Stomach (tissue), 9 donors: ENCODE data around the gene ACOT9. TPM values are rescaled to one million over a fixed set of nuclear protein-coding genes. Genes with fewer than 3 reads are reported as not detected.
"Not testable (repeated sequence)": the region's sequence is repeated elsewhere in the genome, so short reads cannot be mapped to it uniquely, and the experiment has no call there.

Experiments used
- DNase-seq, 2 donors: peaks; one replicate each; pipeline versions ENCODE4 v3.0.0 to v3.0.0-alpha.2; 2013 to 2019
- H3K27ac ChIP-seq, 5 donors: fragments of 200-600 bp in 4 of 5; sonication (generic) in 4 of 5; one replicate each; pipeline ENCODE4 v1.5.1; 2013 to 2019; ENCODE audit warnings: mild to moderate bottlenecking in 1 of 5, moderate library complexity in 1 of 5
- H3K27me3 ChIP-seq, 3 donors: fragments of 200-600 bp; sonication (generic); one replicate each; pipeline ENCODE4 v1.5.1; 2017 to 2019; ENCODE audit warnings: mixed run types in 1 of 3
- H3K36me3 ChIP-seq, 4 donors: fragments of 200-600 bp; sonication (generic); 1 replicate in 3 of 4; 2 replicates in 1 of 4; pipeline ENCODE4 v1.5.1; 2016 to 2019
- H3K4me1 ChIP-seq, 4 donors: fragments of 200-600 bp; sonication (generic); one replicate each; pipeline ENCODE4 v1.5.1; 2016 to 2019
- H3K4me3 ChIP-seq, 4 donors: fragments of 200-600 bp; sonication (generic) in 3 of 4; one replicate each; pipeline ENCODE4 v1.5.1; 2016 to 2019; ENCODE audit warnings: mild to moderate bottlenecking in 1 of 4
- H3K9me3 ChIP-seq, 4 donors: fragments of 200-600 bp; sonication (generic); one replicate each; pipeline ENCODE4 v1.5.1; 2016 to 2019
- EP300 ChIP-seq: sonication (generic); formaldehyde crosslinking; IDR thresholded peaks from one replicate; pipeline ENCODE4 v1.6.1; 2017; ENCODE audit warnings: antibody characterized with exemption
- POLR2A ChIP-seq, 4 donors: fragments of 450-650 bp; IDR thresholded peaks; one replicate each; pipeline ENCODE4 v1.6.1; 2016; ENCODE audit warnings: antibody characterized with exemption in 4 of 4, control low read depth in 2 of 4, mild to moderate bottlenecking in 1 of 4, moderate library complexity in 1 of 4
- POLR2AphosphoS5 ChIP-seq, 3 donors: sonication (generic); formaldehyde crosslinking; IDR thresholded peaks; one replicate each; pipeline ENCODE4 v1.6.1; 2016; ENCODE audit warnings: antibody characterized with exemption in 3 of 3
- WGBS, 5 donors: extraction: QIAGEN DNeasy Blood & Tissue Kit in 3 of 5; methylation state at CpG; one replicate each; pipeline versions ENCODE4 v1.1.5 to v1.1.7; 2013 to 2018; 5-methylcytosine and 5-hydroxymethylcytosine counted together
- intact Hi-C: fragments of 100-400 bp; cut with DNase I; formaldehyde crosslinking; loops from one replicate; pipeline ENCODE4 v1.15.1; 2023; ENCODE audit warnings: low total_unique reads
- polyA plus RNA-seq, 3 donors: library from polyadenylated mRNA; stranded (reverse); fragments of 200-250 nt; gene quantifications; one replicate each; pipeline ENCODE4 v1.2.3, GENCODE V29; 2013
- total RNA-seq, 5 donors: library from RNA; depleted of rRNA; stranded (reverse); fragments of >200 nt; gene quantifications; one replicate each; pipeline versions ENCODE4 v1.1.0 to v1.2.3, GENCODE V29; 2014 to 2016
- TF ChIP-seq, protein P1 (sequence below), 7 experiments: fragments of 450-650 bp in 4 of 7; fragments of 200-600 bp in 3 of 7; sonication (generic) in 3 of 7; IDR thresholded peaks; one replicate each; pipeline ENCODE4 v1.5.1; 2016 to 2019; ENCODE audit warnings: antibody characterized with exemption in 7 of 7, control low read depth in 2 of 7, mild to moderate bottlenecking in 1 of 7
- donor health status: healthy with polysubstance abuse.
- donor health status: Bipolar disorder and iron deficiency.
- donor health status: healthy.

Gene ACOT9
- total and polyA plus RNA-seq, 8 donors = 5.4 to 62.6 (median 23.2) TPM

GRCh38 chrX:23692166-23692565 is 50.9 kb downstream of the ACOT9 start:
- intact Hi-C loops = loop anchor here (10.0 kb wide), 1 partner anchor 213 kb away; the partner anchor contains the start of genes APOO and CXorf58
- Histone ChIP-seq H3K36me3 (peaks cover 0 to under 1% (median 0%) of the 10 kb centered on the region in 4 donors), H3K27me3 (no peaks in the 10 kb centered on the region), H3K9me3 (no peaks in the 10 kb centered on the region), H3K4me3 (no peak overlapping the region), H3K27ac (no peak overlapping the region), H3K4me1 (peaks cover 0 to 7% (median 0%) of the 10 kb centered on the region in 4 donors)
- TF ChIP-seq, protein P1, sequence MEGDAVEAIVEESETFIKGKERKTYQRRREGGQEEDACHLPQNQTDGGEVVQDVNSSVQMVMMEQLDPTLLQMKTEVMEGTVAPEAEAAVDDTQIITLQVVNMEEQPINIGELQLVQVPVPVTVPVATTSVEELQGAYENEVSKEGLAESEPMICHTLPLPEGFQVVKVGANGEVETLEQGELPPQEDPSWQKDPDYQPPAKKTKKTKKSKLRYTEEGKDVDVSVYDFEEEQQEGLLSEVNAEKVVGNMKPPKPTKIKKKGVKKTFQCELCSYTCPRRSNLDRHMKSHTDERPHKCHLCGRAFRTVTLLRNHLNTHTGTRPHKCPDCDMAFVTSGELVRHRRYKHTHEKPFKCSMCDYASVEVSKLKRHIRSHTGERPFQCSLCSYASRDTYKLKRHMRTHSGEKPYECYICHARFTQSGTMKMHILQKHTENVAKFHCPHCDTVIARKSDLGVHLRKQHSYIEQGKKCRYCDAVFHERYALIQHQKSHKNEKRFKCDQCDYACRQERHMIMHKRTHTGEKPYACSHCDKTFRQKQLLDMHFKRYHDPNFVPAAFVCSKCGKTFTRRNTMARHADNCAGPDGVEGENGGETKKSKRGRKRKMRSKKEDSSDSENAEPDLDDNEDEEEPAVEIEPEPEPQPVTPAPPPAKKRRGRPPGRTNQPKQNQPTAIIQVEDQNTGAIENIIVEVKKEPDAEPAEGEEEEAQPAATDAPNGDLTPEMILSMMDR (IDR thresholded peaks at IDR 0.05) = no peak
- TF ChIP-seq EP300 (no peak), POLR2AphosphoS5 (IDR thresholded peaks at IDR 0.05) (no peak), POLR2A (IDR thresholded peaks at IDR 0.05) (no peak)
- no peak for DNase-seq
- 65 to 74% (median 73%) methylated on average over 8 of the region's 8 CpGs for WGBS, 5 donors

DNA sequence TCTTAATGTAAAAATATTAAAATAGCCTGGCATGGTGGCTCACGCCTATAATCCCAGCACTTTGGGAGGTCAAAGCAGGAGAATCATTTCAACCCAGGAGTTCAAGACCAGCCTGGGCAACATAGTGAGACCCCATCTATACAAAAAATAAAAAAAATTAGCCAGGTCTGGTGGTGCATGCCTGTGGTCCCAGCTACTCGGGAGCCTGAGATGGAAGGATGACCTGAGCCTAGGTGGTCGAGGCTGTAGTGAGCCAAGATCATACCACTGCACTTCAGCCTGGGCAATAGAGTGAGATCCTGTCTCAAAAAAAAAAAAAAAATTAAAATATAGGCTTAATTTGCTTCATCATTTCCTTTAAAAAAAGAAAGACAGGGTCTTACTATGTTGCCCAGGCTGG is 66.6 kb downstream of the ACOT9 start:
- DNase-seq, intact Hi-C loops, H3K4me1 ChIP-seq, H3K27me3 ChIP-seq, H3K4me3 ChIP-seq, H3K9me3 ChIP-seq, H3K27ac ChIP-seq: not testable (repeated sequence)
- 73 to 97% (median 96%) methylated on average over 3 of the region's 3 CpGs for WGBS, 5 donors
- H3K36me3 ChIP-seq = peaks cover 0 to 50% (median 37%) of the 10 kb centered on the region in 4 donors

DNA sequence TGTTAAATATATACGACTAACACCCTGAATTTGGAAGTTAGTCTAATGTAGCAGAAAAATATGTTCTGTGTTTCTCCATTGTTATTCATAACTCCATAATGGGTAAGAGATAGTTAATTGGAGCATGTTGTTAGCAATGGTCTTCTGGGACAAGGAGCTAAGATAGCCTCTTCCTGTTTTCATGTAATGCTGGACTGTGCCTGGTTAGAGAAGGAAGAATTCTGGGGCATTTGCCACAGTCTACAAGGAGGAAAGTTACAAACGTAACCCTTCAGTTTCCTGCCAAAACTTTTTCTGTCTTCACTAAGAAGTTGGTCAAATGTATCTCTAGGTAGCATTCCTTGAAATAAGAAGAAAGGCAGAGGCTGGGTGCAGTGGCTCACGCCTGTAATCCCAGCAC is 70.0 kb downstream of the ACOT9 start:
- H3K27ac ChIP-seq = no peak overlapping the region
- no peak for DNase-seq
- 59 to 86% (median 71%) methylated on average over 3 of the region's 3 CpGs for WGBS, 5 donors
- peaks cover 0 to 10% (median 0%) of the 10 kb centered on the region in 4 donors for H3K4me1 ChIP-seq
- intact Hi-C loops = no loop called here
- no peak overlapping the region for H3K4me3 ChIP-seq
- TF ChIP-seq, protein P1 (IDR thresholded peaks at IDR 0.05) = no peak
- TF ChIP-seq POLR2AphosphoS5 (IDR thresholded peaks at IDR 0.05) (no peak), EP300 (no peak), POLR2A (IDR thresholded peaks at IDR 0.05) (no peak)
- no peaks in the 10 kb centered on the region for H3K27me3 ChIP-seq
- no peaks in the 10 kb centered on the region for H3K9me3 ChIP-seq
- H3K36me3 ChIP-seq = peaks cover 0 to 36% (median 24%) of the 10 kb centered on the region in 4 donors

- TF ChIP-seq POLR2A (IDR thresholded peaks at IDR 0.05) (no peak), POLR2AphosphoS5 (IDR thresholded peaks at IDR 0.05) (no peak), EP300 (no peak)
- TF ChIP-seq, protein P1 (IDR thresholded peaks at IDR 0.05) = no peak
- no peak overlapping the region for H3K4me3 ChIP-seq
- intact Hi-C loops = no loop called here
Measured at GRCh38 chrX:23670528-23670927, 72.5 kb downstream of the ACOT9 start.

DNA sequence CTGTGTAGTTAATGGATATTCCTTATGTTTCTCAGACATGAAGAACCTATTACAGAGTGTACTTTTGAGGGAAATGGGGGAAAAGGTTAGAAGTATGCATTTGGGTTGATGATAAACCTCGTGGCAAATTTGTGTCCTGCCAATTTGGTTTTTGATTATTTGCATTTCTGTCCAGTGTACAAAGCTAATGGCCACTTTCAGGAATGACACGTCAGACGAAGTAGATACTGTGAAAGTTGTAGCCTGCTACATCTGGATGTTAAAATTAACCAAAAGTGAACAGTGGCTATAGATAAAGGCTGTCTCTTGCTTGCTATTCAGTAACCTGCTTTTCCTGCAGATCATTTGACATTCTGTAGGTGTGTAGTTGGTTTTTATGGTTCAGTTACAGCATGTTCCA is 74.7 kb downstream of the ACOT9 start:
- DNase-seq = peak in 1 of 2 donors; percentile 12
- H3K27ac ChIP-seq = peak overlapping the region in 2 of 5 donors; percentile 79 to 86
- TF ChIP-seq POLR2AphosphoS5 (IDR thresholded peaks at IDR 0.05) = no peak
- TF ChIP-seq, protein P1 (IDR thresholded peaks at IDR 0.05) = no peak
- TF ChIP-seq POLR2A (IDR thresholded peaks at IDR 0.05) = no peak
- no peak for TF ChIP-seq EP300
- intact Hi-C loops = no loop called here
- peaks cover 0 to 6% (median 2%) of the 10 kb centered on the region in 4 donors for H3K9me3 ChIP-seq
- peaks cover 0 to 5% (median 0%) of the 10 kb centered on the region in 3 donors for H3K27me3 ChIP-seq
- H3K36me3 ChIP-seq = peaks cover 0 to 6% (median 2%) of the 10 kb centered on the region in 4 donors
- peaks cover 0 to 16% (median 0%) of the 10 kb centered on the region in 4 donors for H3K4me1 ChIP-seq
- 0 to 29% (median 5%) methylated on average over 3 of the region's 3 CpGs for WGBS, 5 donors
- H3K4me3 ChIP-seq = peak overlapping the region; percentile 58 to 73 (median 66)

More at GRCh38 chrX:23670528-23670927, 72.5 kb downstream of the ACOT9 start:
- Histone ChIP-seq H3K4me1 (peaks cover 0 to 16% (median 0%) of the 10 kb centered on the region in 4 donors), H3K27me3 (peaks cover 0 to 5% (median 0%) of the 10 kb centered on the region in 3 donors), H3K36me3 (peaks cover 0 to 15% (median 5%) of the 10 kb centered on the region in 4 donors), H3K9me3 (peaks cover 0 to 6% (median 2%) of the 10 kb centered on the region in 4 donors), H3K27ac (no peak overlapping the region)
- DNase-seq = no peak
- WGBS, 5 donors = 78 to 100% (median 85%) methylated on average over 1 of the region's 1 CpG
